Measurements from ENCODE around the gene COG1. TPM values are rescaled to one million over a fixed set of nuclear protein-coding genes. Genes with fewer than 3 reads are reported as not detected.

The COG1 gene
- total and polyA plus RNA-seq, 2 donors (not counting 1 experiment from before 2014, with no cell fraction given) = 20.0 to 21.0 TPM

- Histone ChIP-seq H3K4me2 (ENCODE audit: extremely low read depth, insufficient read depth, low read length) (no peak overlapping the region), H3K27ac (ENCODE audit: insufficient read depth, low read length) (no peak overlapping the region), H3K36me3 (ENCODE audit: control insufficient read depth, insufficient read depth, low read length) (peaks cover 2% of the 10 kb centered on the region), H4K20me1 (ENCODE audit: control insufficient read depth, extremely low read depth, insufficient read depth, low read length) (no peaks in the 10 kb centered on the region), H3K4me3 (replicated peaks in 1 of 4; ENCODE audit: control extremely low read depth in 1 of 4, insufficient read depth in 1 of 4, low read depth in 3 of 4, low read length in 4 of 4) (no peak overlapping the region), H3K4me1 (ENCODE audit: control insufficient read depth, extremely low read depth, insufficient read depth, low read length) (no peaks in the 10 kb centered on the region), H3K9me3 (ENCODE audit: control insufficient read depth, insufficient read depth, low read depth, low read length) (no peaks in the 10 kb centered on the region), H3K9ac (ENCODE audit: insufficient read depth, low read length) (no peak overlapping the region), H2AFZ (ENCODE audit: low read length) (no peak overlapping the region), H3K79me2 (ENCODE audit: control insufficient read depth, insufficient read depth, low read length) (no peaks in the 10 kb centered on the region), H3K27me3 (ENCODE audit: control insufficient read depth, insufficient read depth, low read length) (no peaks in the 10 kb centered on the region)
- no peak for DNase-seq (ENCODE audit: low read depth in 2 of 2)
- TF ChIP-seq CTCF (conservative IDR thresholded peaks at IDR 0.05 in 1 of 2, IDR thresholded peaks at IDR 0.05 in 1 of 2; ENCODE audit: low read depth in 1 of 2, low read length in 2 of 2) = no peak
- TF ChIP-seq EZH2 (IDR thresholded peaks at IDR 0.05; ENCODE audit: low read length, missing control alignments) = no peak
These were observed 59.0 kb downstream of the COG1 start for GRCh38 chr17:73251871-73252270.

GRCh38 chr17:73255671-73256181 lies 62.9 kb downstream of the COG1 start:
- Histone ChIP-seq H3K27ac (ENCODE audit: insufficient read depth, low read length) (no peak overlapping the region), H3K79me2 (ENCODE audit: control insufficient read depth, insufficient read depth, low read length) (no peaks in the 10 kb centered on the region), H2AFZ (ENCODE audit: low read length) (no peak overlapping the region), H3K36me3 (ENCODE audit: control insufficient read depth, insufficient read depth, low read length) (no peaks in the 10 kb centered on the region), H4K20me1 (ENCODE audit: control insufficient read depth, extremely low read depth, insufficient read depth, low read length) (no peaks in the 10 kb centered on the region), H3K4me2 (ENCODE audit: extremely low read depth, insufficient read depth, low read length) (no peak overlapping the region), H3K9me3 (ENCODE audit: control insufficient read depth, insufficient read depth, low read depth, low read length) (no peaks in the 10 kb centered on the region), H3K27me3 (ENCODE audit: control insufficient read depth, insufficient read depth, low read length) (no peaks in the 10 kb centered on the region), H3K4me1 (ENCODE audit: control insufficient read depth, extremely low read depth, insufficient read depth, low read length) (no peaks in the 10 kb centered on the region), H3K4me3 (replicated peaks in 1 of 4; ENCODE audit: control extremely low read depth in 1 of 4, insufficient read depth in 1 of 4, low read depth in 3 of 4, low read length in 4 of 4) (no peak overlapping the region), H3K9ac (ENCODE audit: insufficient read depth, low read length) (no peak overlapping the region)
- TF ChIP-seq CTCF (conservative IDR thresholded peaks at IDR 0.05 in 1 of 2, IDR thresholded peaks at IDR 0.05 in 1 of 2; ENCODE audit: low read depth in 1 of 2, low read length in 2 of 2) (peak; percentile 93 to 95), EZH2 (IDR thresholded peaks at IDR 0.05; ENCODE audit: low read length, missing control alignments) (no peak)
- peak; percentile 27 to 39 for DNase-seq (ENCODE audit: low read depth in 2 of 2)

GRCh38 chr17:73256220-73256619 lies 63.4 kb downstream of the COG1 start:
- Histone ChIP-seq H3K79me2 (ENCODE audit: control insufficient read depth, insufficient read depth, low read length) (no peaks in the 10 kb centered on the region), H3K9me3 (ENCODE audit: control insufficient read depth, insufficient read depth, low read depth, low read length) (no peaks in the 10 kb centered on the region), H4K20me1 (ENCODE audit: control insufficient read depth, extremely low read depth, insufficient read depth, low read length) (no peaks in the 10 kb centered on the region), H3K9ac (ENCODE audit: insufficient read depth, low read length) (no peak overlapping the region), H3K4me3 (replicated peaks in 1 of 4; ENCODE audit: control extremely low read depth in 1 of 4, insufficient read depth in 1 of 4, low read depth in 3 of 4, low read length in 4 of 4) (no peak overlapping the region), H3K4me2 (ENCODE audit: extremely low read depth, insufficient read depth, low read length) (no peak overlapping the region), H2AFZ (ENCODE audit: low read length) (no peak overlapping the region), H3K36me3 (ENCODE audit: control insufficient read depth, insufficient read depth, low read length) (no peaks in the 10 kb centered on the region), H3K27ac (ENCODE audit: insufficient read depth, low read length) (no peak overlapping the region), H3K4me1 (ENCODE audit: control insufficient read depth, extremely low read depth, insufficient read depth, low read length) (no peaks in the 10 kb centered on the region), H3K27me3 (ENCODE audit: control insufficient read depth, insufficient read depth, low read length) (no peaks in the 10 kb centered on the region)
- TF ChIP-seq EZH2 (IDR thresholded peaks at IDR 0.05; ENCODE audit: low read length, missing control alignments) = no peak
- no peak for TF ChIP-seq CTCF (conservative IDR thresholded peaks at IDR 0.05 in 1 of 2, IDR thresholded peaks at IDR 0.05 in 1 of 2; ENCODE audit: low read depth in 1 of 2, low read length in 2 of 2)
- DNase-seq (ENCODE audit: low read depth in 2 of 2) = no peak

All from fibroblast of lung (primary cell).